HepG2 (cell line): Measurements from ENCODE around the gene UGT1A8. TPM values are rescaled to one million over a fixed set of nuclear protein-coding genes. Genes with fewer than 3 reads are reported as not detected.
A peak's percentile ranks its signal among the peaks of the same experiment; 100 is the strongest.

Experiments used
- ARNTL ChIP-seq: sonication (generic); formaldehyde crosslinking; IDR thresholded peaks from 2 replicates; pipeline ENCODE4 v1.4.0; 2020; ENCODE audit warnings: mild to moderate bottlenecking, missing genetic modification reagents
- EHMT2 ChIP-seq: fragments of 200-600 bp; sonication (generic); IDR thresholded peaks from 2 replicates; pipeline ENCODE4 v1.7.0; 2017; ENCODE audit warnings: antibody characterized with exemption, low read depth, low read length, borderline replicate concordance
- FLYWCH1 ChIP-seq: sonication (generic); formaldehyde crosslinking; IDR thresholded peaks from 2 replicates; pipeline ENCODE4 v1.8.1; 2023; ENCODE audit warnings: mild to moderate bottlenecking, missing genetic modification reagents
- FOXO4 ChIP-seq: sonication (generic); formaldehyde crosslinking; conservative IDR thresholded peaks from 2 replicates; pipeline ENCODE4 v1.8.1; 2023; ENCODE audit warnings: missing genetic modification reagents
- GLMP ChIP-seq: sonication (generic); formaldehyde crosslinking; IDR thresholded peaks from 2 replicates; pipeline ENCODE4 v1.9.0; 2021; ENCODE audit warnings: missing genetic modification reagents, mild to moderate bottlenecking, borderline replicate concordance
- NFATC3 ChIP-seq: sonication (generic); formaldehyde crosslinking; IDR thresholded peaks from 2 replicates; pipeline ENCODE4 v1.5.1; 2020; ENCODE audit warnings: mild to moderate bottlenecking, missing genetic modification reagents
- NR2C2 ChIP-seq: sonication (generic); formaldehyde crosslinking; IDR thresholded peaks from 2 replicates; pipeline ENCODE4 v1.4.0; 2020; ENCODE audit warnings: missing genetic modification reagents, mild to moderate bottlenecking, moderate library complexity, borderline replicate concordance
- PLRG1 ChIP-seq: fragments of 450-650 bp; conservative IDR thresholded peaks from 2 replicates; pipeline ENCODE4 v1.6.1; 2016
- SMARCC2 ChIP-seq: fragments of 450-650 bp; IDR thresholded peaks from 2 replicates; pipeline ENCODE4 v1.6.1; 2017; ENCODE audit warnings: antibody characterized with exemption, mild to moderate bottlenecking
- STAG1 ChIP-seq: sonication (generic); formaldehyde crosslinking; IDR thresholded peaks from 2 replicates; pipeline ENCODE4 v1.4.0; 2020; ENCODE audit warnings: missing genetic modification reagents
- TARDBP ChIP-seq: sonication (generic); formaldehyde crosslinking; IDR thresholded peaks from 2 replicates; pipeline ENCODE4 v1.8.0; 2022; ENCODE audit warnings: mild to moderate bottlenecking, missing genetic modification reagents
- TCF12 ChIP-seq, 2 experiments: fragments of 450-650 bp in 1 of 2; sonication (generic) in 1 of 2; formaldehyde crosslinking in 1 of 2; IDR thresholded peaks; 2 replicates each; pipeline versions ENCODE4 v1.6.1 to v1.8.0; 2017 to 2022; ENCODE audit warnings: antibody characterized with exemption in 1 of 2, mild to moderate bottlenecking in 1 of 2, missing genetic modification reagents in 1 of 2, moderate library complexity in 1 of 2
- UBTF ChIP-seq: sonication (generic); formaldehyde crosslinking; IDR thresholded peaks from 2 replicates; pipeline ENCODE4 v1.4.0; 2020; ENCODE audit warnings: mild to moderate bottlenecking, missing genetic modification reagents
- ZFYVE20 ChIP-seq: sonication (generic); formaldehyde crosslinking; IDR thresholded peaks from 2 replicates; pipeline ENCODE4 v1.8.0; 2023; ENCODE audit warnings: low read depth, mild to moderate bottlenecking, moderate library complexity, missing genetic modification reagents, borderline replicate concordance
- ZKSCAN8 ChIP-seq: IDR thresholded peaks from 2 replicates; pipeline ENCODE4 v1.6.1; 2016; ENCODE audit warnings: borderline replicate concordance, missing genetic modification reagents, missing compliant biosample characterization
- ZMYM3 ChIP-seq: sonication (generic); formaldehyde crosslinking; IDR thresholded peaks from 2 replicates; pipeline ENCODE4 v1.5.1; 2020; ENCODE audit warnings: mild to moderate bottlenecking, missing genetic modification reagents
- ZNF20 ChIP-seq: sonication (generic); formaldehyde crosslinking; IDR thresholded peaks from 2 replicates; pipeline ENCODE4 v1.4.0; 2020; ENCODE audit warnings: mild to moderate bottlenecking, moderate library complexity, missing genetic modification reagents
- ZNF281 ChIP-seq: sonication (generic); formaldehyde crosslinking; IDR thresholded peaks from 2 replicates; pipeline ENCODE4 v1.4.0; 2020; ENCODE audit warnings: missing genetic modification reagents, borderline replicate concordance
- ZNF724P ChIP-seq: sonication (generic); formaldehyde crosslinking; IDR thresholded peaks from 2 replicates; pipeline ENCODE4 v1.8.0; 2022; ENCODE audit warnings: missing genetic modification reagents, borderline replicate concordance
- ZNF775 ChIP-seq: sonication (generic); formaldehyde crosslinking; IDR thresholded peaks from 2 replicates; pipeline ENCODE4 v1.4.0; 2020; ENCODE audit warnings: missing genetic modification reagents, mild to moderate bottlenecking, moderate library complexity, borderline replicate concordance
- ZNF878 ChIP-seq: sonication (generic); formaldehyde crosslinking; IDR thresholded peaks from 2 replicates; pipeline ENCODE4 v1.8.1; 2023; ENCODE audit warnings: mild to moderate bottlenecking, missing genetic modification reagents, moderate library complexity
- ZSCAN31 ChIP-seq: sonication (generic); formaldehyde crosslinking; IDR thresholded peaks from 2 replicates; pipeline ENCODE4 v1.5.0; 2020; ENCODE audit warnings: low read depth, mild to moderate bottlenecking, missing genetic modification reagents
- polyA plus RNA-seq, 8 experiments: library from polyadenylated mRNA; depleted of rRNA in 3 of 8; stranded (reverse) in 7 of 8; unstranded in 1 of 8; fragments of >200 nt; fragmentation: Illumina TruSeq in 4 of 8; extraction: Trizol in 4 of 8; gene quantifications; 2 replicates each; pipeline versions ENCODE4 v1.2.1 to v1.2.3, GENCODE V29; 2011 to 2016; ENCODE audit warnings: low read depth in 4 of 8, missing spikeins in 1 of 8, mixed read lengths in 1 of 8; ENCODE audit not compliant: insufficient read depth in 1 of 8
- total RNA-seq, 5 experiments: library from RNA; depleted of rRNA; stranded (reverse); fragments of >200 nt; fragmentation: Illumina TruSeq; extraction: Trizol; gene quantifications; 2 replicates each; pipeline ENCODE4 v1.2.3, GENCODE V29; 2016; ENCODE audit warnings: low read depth in 1 of 5

UGT1A8 gene
- total and polyA plus RNA-seq, 2 of the 13 experiments (the other 11 are each of a cell fraction or from before 2014, with no cell fraction given) = not detected

GRCh38 chr2:233756429-233757081, 139.1 kb downstream of the UGT1A8 start (continued):
- TF ChIP-seq FLYWCH1 = 0 out of 2 replicates have a peak, but pooled peaks have one; percentile 66
- TF ChIP-seq STAG1 = no peak
- TF ChIP-seq TCF12 (IDR thresholded peaks at IDR 0.05) = no peak
- peak; percentile 97 for TF ChIP-seq TCF12 (CRISPR knock-in tag; IDR thresholded peaks at IDR 0.05)
- peak; percentile 84; the same call in 1 of the 2 replicates for TF ChIP-seq ZNF724P (CRISPR knock-in tag)
- TF ChIP-seq NFATC3 (CRISPR knock-in tag) = no peak
- peak; percentile 21; the same call in 1 of the 2 replicates for TF ChIP-seq ZMYM3 (CRISPR knock-in tag)
- TF ChIP-seq PLRG1 = no peak
- TF ChIP-seq ZKSCAN8 = peak; percentile 77
- TF ChIP-seq ZFYVE20 = no peak
- TF ChIP-seq ZNF878 = peak; percentile 95; the same call in 1 of the 2 replicates
- 0 out of 2 replicates have a peak, but pooled peaks have one; percentile 47 for TF ChIP-seq ZNF20 (CRISPR knock-in tag)
- TF ChIP-seq ZSCAN31 = no peak
- TF ChIP-seq ZNF281 (CRISPR knock-in tag) = peak; percentile 70; the same call in 1 of the 2 replicates
- TF ChIP-seq SMARCC2 = no peak
- TF ChIP-seq EHMT2 = peak; percentile 70; the same call in 1 of the 2 replicates
- TF ChIP-seq GLMP (CRISPR knock-in tag) = no peak
- TF ChIP-seq FOXO4 = no peak
- no peak for TF ChIP-seq UBTF (CRISPR knock-in tag)
- peak; percentile 84; the same call in 1 of the 2 replicates for TF ChIP-seq ARNTL (CRISPR knock-in tag)
- peak; percentile 95 for TF ChIP-seq TARDBP
- peak; percentile 90 for TF ChIP-seq ZNF775
- peak; percentile 82 for TF ChIP-seq NR2C2 (CRISPR knock-in tag)
